ENCODE results near the gene RPS19.
"Not testable (repeated sequence)": the region's sequence is repeated elsewhere in the genome, so short reads cannot be mapped to it uniquely, and the experiment has no call there.

Gene RPS19

GRCh38 chr19:41901707-41902360 is 41.8 kb downstream of the RPS19 start:
- no peak for DNase-seq (ENCODE audit: low read depth)

- DNase-seq (ENCODE audit: low read depth): no peak
Measured at GRCh38 chr19:41902594-41902993, 42.5 kb downstream of the RPS19 start.

GRCh38 chr19:41903193-41903953 is 43.3 kb downstream of the RPS19 start:
- no peak for DNase-seq (ENCODE audit: low read depth)

- DNase-seq (ENCODE audit: low read depth): no peak
Measured at GRCh38 chr19:41904118-41904870, 44.2 kb downstream of the RPS19 start.

GRCh38 chr19:41905273-41906002 is 45.4 kb downstream of the RPS19 start:
- DNase-seq (ENCODE audit: low read depth): no peak

GRCh38 chr19:41906271-41906670 is 46.2 kb downstream of the RPS19 start:
- DNase-seq (ENCODE audit: low read depth): no peak

- no peak for DNase-seq (ENCODE audit: low read depth)
Measured at GRCh38 chr19:41906916-41907680, 47.0 kb downstream of the RPS19 start.

GRCh38 chr19:41907994-41908615 is 48.0 kb downstream of the RPS19 start:
- DNase-seq (ENCODE audit: low read depth): no peak

GRCh38 chr19:41908724-41909464 is 48.8 kb downstream of the RPS19 start:
- DNase-seq (ENCODE audit: low read depth): no peak

- no peak for DNase-seq (ENCODE audit: low read depth)
Measured at GRCh38 chr19:41909706-41910105, 49.7 kb downstream of the RPS19 start.

GRCh38 chr19:41910240-41910991 is 50.4 kb downstream of the RPS19 start:
- DNase-seq (ENCODE audit: low read depth): no peak

- DNase-seq (ENCODE audit: low read depth): no peak
Measured at GRCh38 chr19:41910992-41911888, 51.2 kb downstream of the RPS19 start.

GRCh38 chr19:41911889-41912731 is 52.1 kb downstream of the RPS19 start:
- DNase-seq (ENCODE audit: low read depth): no peak

GRCh38 chr19:41912899-41913537 is 53.0 kb downstream of the RPS19 start:
- DNase-seq (ENCODE audit: low read depth): no peak

- no peak for DNase-seq (ENCODE audit: low read depth)
Measured at GRCh38 chr19:41913538-41914423, 53.7 kb downstream of the RPS19 start.

- not testable (repeated sequence) for DNase-seq (ENCODE audit: low read depth)
Measured at GRCh38 chr19:41914424-41914834, 54.4 kb downstream of the RPS19 start.

All from T follicular helper cell (primary cell).